NCI-H226 (cell line): ENCODE measurements around the gene DNTT.

Source experiments
- DNase-seq: peaks from one replicate; pipeline ENCODE4 v3.0.0-alpha.2; 2015

The DNTT gene

GRCh38 chr10:96304230-96304629 lies at the start of gene DNTT:
TSS of gene DNTT (plus strand) at chr10:96304434. CDS start at chr10:96304498, 64 bp downstream.
- DNase-seq = no peak

- no peak for DNase-seq
Observed at GRCh38 chr10:96254976-96255375, 49.3 kb upstream of the DNTT start.

GRCh38 chr10:96255549-96256333 lies 48.5 kb upstream of the DNTT start:
- no peak for DNase-seq

- DNase-seq = no peak
Observed at GRCh38 chr10:96257944-96258343, 46.3 kb upstream of the DNTT start.

GRCh38 chr10:96259150-96259549 lies 45.1 kb upstream of the DNTT start:
- DNase-seq = no peak

- DNase-seq = no peak
Observed at GRCh38 chr10:96260014-96260413, 44.2 kb upstream of the DNTT start.

GRCh38 chr10:96261132-96261531 lies 43.1 kb upstream of the DNTT start:
- DNase-seq = no peak

- DNase-seq = no peak
Observed at GRCh38 chr10:96261930-96262329, 42.3 kb upstream of the DNTT start.

GRCh38 chr10:96263176-96263575 lies 41.1 kb upstream of the DNTT start:
- DNase-seq = no peak

GRCh38 chr10:96263669-96264068 lies 40.6 kb upstream of the DNTT start:
- DNase-seq = no peak

- no peak for DNase-seq
Observed at GRCh38 chr10:96264938-96265337, 39.3 kb upstream of the DNTT start.

- DNase-seq = no peak
Observed at GRCh38 chr10:96266118-96266770, 38.0 kb upstream of the DNTT start.

- no peak for DNase-seq
Observed at GRCh38 chr10:96267234-96267705, 37.0 kb upstream of the DNTT start.

- no peak for DNase-seq
Observed at GRCh38 chr10:96268341-96268909, 35.8 kb upstream of the DNTT start.

GRCh38 chr10:96269438-96270300 lies 34.6 kb upstream of the DNTT start:
- no peak for DNase-seq

GRCh38 chr10:96270571-96270970 lies 33.7 kb upstream of the DNTT start:
- DNase-seq = no peak

- no peak for DNase-seq
Observed at GRCh38 chr10:96271016-96271815, 33.0 kb upstream of the DNTT start, which contains the start of gene BLNK. TSS of gene BLNK (minus strand) at chr10:96271569. CDS start at chr10:96271398, 171 bp downstream.

- DNase-seq = no peak
Observed at GRCh38 chr10:96272316-96273280, 31.6 kb upstream of the DNTT start.

- no peak for DNase-seq
Observed at GRCh38 chr10:96275685-96276418, 28.4 kb upstream of the DNTT start.

GRCh38 chr10:96276426-96276825 lies 27.8 kb upstream of the DNTT start:
- DNase-seq = no peak
